ENCODE results near the gene HACD2.

DNA sequence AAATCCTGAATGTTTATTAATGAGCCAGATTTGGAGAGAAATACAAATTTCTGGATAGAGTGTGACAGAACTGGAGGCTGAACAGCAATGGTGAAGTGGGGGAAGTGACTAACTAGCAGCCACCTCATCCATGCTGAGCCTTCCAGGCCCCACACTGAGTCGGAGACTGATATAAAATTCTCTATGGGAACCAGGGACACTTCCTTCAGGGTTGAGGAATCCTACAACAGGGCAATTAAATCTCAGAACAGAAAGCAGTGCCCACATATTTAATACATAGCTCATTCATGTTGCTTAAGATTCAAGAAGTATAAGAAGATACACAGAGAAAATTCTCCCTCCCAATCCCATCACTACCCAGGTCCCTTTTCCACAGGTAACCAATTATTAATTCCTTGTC, 49.3 kb downstream of the HACD2 start:
- TF ChIP-seq EZH2phosphoT487 (conservative IDR thresholded peaks at IDR 0.05; ENCODE audit: low read length): no peak
- TF ChIP-seq, protein P1, sequence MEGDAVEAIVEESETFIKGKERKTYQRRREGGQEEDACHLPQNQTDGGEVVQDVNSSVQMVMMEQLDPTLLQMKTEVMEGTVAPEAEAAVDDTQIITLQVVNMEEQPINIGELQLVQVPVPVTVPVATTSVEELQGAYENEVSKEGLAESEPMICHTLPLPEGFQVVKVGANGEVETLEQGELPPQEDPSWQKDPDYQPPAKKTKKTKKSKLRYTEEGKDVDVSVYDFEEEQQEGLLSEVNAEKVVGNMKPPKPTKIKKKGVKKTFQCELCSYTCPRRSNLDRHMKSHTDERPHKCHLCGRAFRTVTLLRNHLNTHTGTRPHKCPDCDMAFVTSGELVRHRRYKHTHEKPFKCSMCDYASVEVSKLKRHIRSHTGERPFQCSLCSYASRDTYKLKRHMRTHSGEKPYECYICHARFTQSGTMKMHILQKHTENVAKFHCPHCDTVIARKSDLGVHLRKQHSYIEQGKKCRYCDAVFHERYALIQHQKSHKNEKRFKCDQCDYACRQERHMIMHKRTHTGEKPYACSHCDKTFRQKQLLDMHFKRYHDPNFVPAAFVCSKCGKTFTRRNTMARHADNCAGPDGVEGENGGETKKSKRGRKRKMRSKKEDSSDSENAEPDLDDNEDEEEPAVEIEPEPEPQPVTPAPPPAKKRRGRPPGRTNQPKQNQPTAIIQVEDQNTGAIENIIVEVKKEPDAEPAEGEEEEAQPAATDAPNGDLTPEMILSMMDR (IDR thresholded peaks at IDR 0.05; ENCODE audit: insufficient read depth, low read length, poor library complexity, severe bottlenecking): no peak

All from SU-DHL-6 (cell line).